Left colon (tissue), 2 donors: Measurements from ENCODE around the gene MED28. TPM values are rescaled to one million over a fixed set of nuclear protein-coding genes. Genes with fewer than 3 reads are reported as not detected.
A peak's percentile ranks its signal among the peaks of the same experiment; 100 is the strongest.
"Not testable (repeated sequence)": the region's sequence is repeated elsewhere in the genome, so short reads cannot be mapped to it uniquely, and the experiment has no call there.

Experiments
- ATAC-seq: fragments of 200-7000 bp; cut with Tn5 transposase; one replicate; pipeline ENCODE4 v1.9.1; 2020; ENCODE audit warnings: mild to moderate bottlenecking, moderate library complexity
- DNase-seq, 2 donors: peaks; one replicate each; pipeline ENCODE4 v3.0.0-alpha.2; 2020
- intact Hi-C, 2 donors: fragments of 100-400 bp; cut with DNase I in 1 of 2; cut with micrococcal nuclease in 1 of 2; formaldehyde crosslinking; loops; one replicate each; pipeline versions ENCODE4 v1.11.2 to v1.14.0; 2022; cut with DNase I, micrococcal nuclease
- long read RNA-seq: library from polyadenylated mRNA; unstranded; transcript quantifications from one replicate; pipeline ENCODE4 v2.0.0, GENCODE V29; 2021
- total RNA-seq, 2 donors: library from RNA; stranded (reverse); fragmentation: NEBNext Ultra II Directional; extraction: Animal tissue kit (Norgen Biotek cat#: 25700); gene quantifications; one replicate each; pipeline ENCODE4 v1.2.1, GENCODE V29; 2021
- donor health status: DM: no; HTN: no; CAD: no.
- donor health status: DM: yes; HTN: yes; CAD: no.

MED28 gene, protein sequence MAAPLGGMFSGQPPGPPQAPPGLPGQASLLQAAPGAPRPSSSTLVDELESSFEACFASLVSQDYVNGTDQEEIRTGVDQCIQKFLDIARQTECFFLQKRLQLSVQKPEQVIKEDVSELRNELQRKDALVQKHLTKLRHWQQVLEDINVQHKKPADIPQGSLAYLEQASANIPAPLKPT
- 10 to 100 TPM; 31.8 to 32.1 TPM for total RNA-seq
- long read RNA-seq, full-length matches to known transcripts: 35 of 38 reads
- long read RNA-seq, partial matches to known transcripts: 0 of 38 reads
- long read RNA-seq, other reads (novel, unspliced or antisense): 3 of 38 reads

- ATAC-seq (peak; percentile 98), DNase-seq (peak; percentile 96 to 98)
- intact Hi-C loops: no loop called here
Measured at GRCh38 chr4:17614416-17615299, at the start of gene MED28. Gene MED28 (plus strand): TSS chr4:17614641. CDS start chr4:17614655, 14 bp downstream.

DNA sequence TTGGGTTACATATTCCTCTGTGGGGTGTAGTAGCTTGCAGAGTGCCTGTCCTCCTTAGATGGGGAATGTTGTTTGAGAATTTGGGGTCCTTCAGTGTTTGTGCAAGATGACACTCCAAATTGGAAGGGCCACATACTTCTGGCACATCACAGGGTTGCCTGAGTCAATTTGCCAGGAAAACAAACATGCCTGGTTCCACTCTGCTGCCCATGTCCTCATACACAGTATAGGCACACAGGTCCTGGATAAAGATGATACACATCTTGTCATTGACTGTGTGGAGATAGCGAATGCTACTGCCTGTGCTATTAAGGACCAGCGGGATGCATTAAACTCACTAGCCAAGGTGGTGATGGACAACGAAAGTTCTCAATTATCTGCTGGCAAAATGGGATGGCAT lies 48.6 kb upstream of the MED28 start:
- intact Hi-C loops: no loop called here
- ATAC-seq: no peak
- DNase-seq: no peak

GRCh38 chr4:17567271-17567670 lies 47.2 kb upstream of the MED28 start:
- ATAC-seq (no peak), DNase-seq (no peak)
- intact Hi-C loops: no loop called here

GRCh38 chr4:17574206-17574605 lies 40.2 kb upstream of the MED28 start:
- DNase-seq (no peak), ATAC-seq (no peak)
- intact Hi-C loops: no loop called here

DNA sequence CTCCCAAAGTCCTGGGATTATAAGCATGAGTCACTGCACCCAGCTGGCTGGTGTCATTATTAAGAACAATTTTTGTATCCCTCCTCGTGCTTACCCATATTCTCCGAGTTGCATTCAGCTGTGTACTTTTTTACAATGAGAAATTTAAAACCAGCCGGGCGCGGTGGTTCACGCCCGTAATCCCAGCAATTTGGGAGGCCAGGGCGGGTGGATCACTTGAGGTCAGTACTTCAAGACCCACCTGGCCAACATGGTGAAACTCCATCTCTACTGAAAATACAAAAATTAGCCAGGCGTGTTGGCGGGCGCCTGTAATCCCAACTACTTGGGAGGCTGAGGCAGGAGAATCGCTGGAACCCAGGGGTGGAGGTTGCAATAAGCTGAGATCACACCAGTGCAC lies 39.3 kb upstream of the MED28 start:
- ATAC-seq, DNase-seq, intact Hi-C loops: not testable (repeated sequence)

- intact Hi-C loops: no loop called here
- ATAC-seq (peak; percentile 95), DNase-seq (peak; percentile 95 to 99)
Measured at GRCh38 chr4:17576932-17577664, 37.3 kb upstream of the MED28 start, which contains the start of gene LAP3. Gene LAP3 (plus strand): TSS chr4:17577198. CDS start chr4:17577466, 268 bp downstream.

GRCh38 chr4:17577665-17578481 lies 36.6 kb upstream of the MED28 start:
- peak; percentile 50 to 66 for DNase-seq
- ATAC-seq: peak; percentile 34
- intact Hi-C loops: no loop called here

GRCh38 chr4:17578482-17578891 lies 36.0 kb upstream of the MED28 start:
- ATAC-seq (no peak), DNase-seq (no peak)

DNA sequence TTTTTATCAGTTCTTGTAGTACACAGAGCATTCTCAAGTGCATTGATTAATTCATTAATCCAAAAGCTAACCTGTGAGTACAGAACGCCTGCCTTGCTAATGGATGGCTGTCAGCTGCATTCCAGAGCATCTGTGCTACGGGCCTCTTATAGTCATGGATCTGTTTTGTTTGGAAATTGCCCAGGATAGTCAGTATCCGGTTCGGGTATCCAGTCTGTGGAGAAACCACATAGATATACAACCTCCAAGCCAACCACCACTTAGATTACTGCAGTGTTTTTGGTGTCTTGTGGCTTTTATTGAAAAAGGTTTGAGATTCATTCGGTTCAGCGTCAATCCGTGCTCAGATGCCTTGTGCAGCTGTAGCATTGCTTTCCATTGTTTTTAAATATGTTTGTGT lies 33.5 kb upstream of the MED28 start:
- no peak for DNase-seq
- ATAC-seq: no peak
- intact Hi-C loops: no loop called here

More at GRCh38 chr4:17578482-17578891, 36.0 kb upstream of the MED28 start:
- intact Hi-C loops: no loop called here

- intact Hi-C loops: no loop called here
- ATAC-seq: no peak
- DNase-seq: no peak
Measured at GRCh38 chr4:17583276-17583675, 31.2 kb upstream of the MED28 start.

GRCh38 chr4:17583941-17584340 lies 30.5 kb upstream of the MED28 start:
- no peak for DNase-seq
- intact Hi-C loops: no loop called here
- no peak for ATAC-seq

- ATAC-seq (no peak), DNase-seq (no peak)
- intact Hi-C loops: no loop called here
Measured at GRCh38 chr4:17584521-17585213, 29.8 kb upstream of the MED28 start.

DNA sequence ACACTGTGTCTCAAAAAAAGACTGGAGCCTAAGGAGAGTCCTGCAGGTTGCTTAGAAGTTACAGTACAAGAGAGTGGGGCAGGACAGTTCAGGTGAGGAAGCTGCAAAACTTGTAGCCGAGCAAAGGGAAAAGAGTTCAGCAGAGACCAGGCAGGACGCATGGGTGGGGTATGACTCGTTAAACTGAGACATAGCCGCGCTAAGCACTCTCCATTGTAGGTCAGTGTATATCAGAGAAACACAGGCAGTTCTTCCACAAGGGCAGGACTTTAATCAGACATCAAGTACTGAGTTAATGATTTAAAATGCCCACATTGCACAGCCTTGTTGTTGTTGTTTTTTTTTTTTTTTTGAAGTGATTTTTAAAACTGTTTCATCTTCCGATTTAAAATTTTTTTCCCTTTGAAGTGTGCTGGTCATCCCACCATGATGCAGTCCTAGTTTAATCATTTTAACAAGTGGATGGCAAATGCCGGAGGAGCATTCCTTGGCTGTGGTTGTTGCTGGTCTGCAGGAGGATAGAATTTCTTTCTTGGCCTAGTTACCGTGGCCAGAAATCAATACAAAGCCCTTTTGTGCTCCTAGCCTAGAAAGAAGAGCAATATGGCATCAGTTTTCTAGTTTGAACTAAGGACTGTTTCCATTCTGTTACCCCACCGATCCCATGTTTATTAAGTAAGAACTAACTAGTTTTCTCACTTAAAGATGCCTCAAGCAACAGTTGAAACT lies 27.2 kb upstream of the MED28 start:
- DNase-seq (no peak), ATAC-seq (no peak)
- intact Hi-C loops: no loop called here

DNA sequence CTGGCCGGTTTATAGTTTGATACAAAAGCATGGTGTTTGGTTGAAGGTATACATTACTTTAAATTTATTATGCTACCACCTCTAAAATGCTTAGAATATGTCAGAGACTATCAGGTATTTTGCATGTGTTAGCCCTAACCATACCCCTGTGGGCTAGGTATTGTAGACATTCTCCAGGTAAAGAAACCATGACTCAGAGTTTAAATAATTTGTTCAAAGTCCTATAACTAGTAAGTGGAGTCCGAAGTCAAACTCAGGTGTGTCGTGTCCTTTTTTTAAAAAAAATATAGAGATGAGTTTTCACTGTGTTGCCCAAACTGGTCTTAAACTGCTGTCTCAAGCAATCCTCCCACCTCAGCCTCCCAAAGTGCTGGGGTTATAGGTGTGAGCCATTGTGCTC lies 25.1 kb upstream of the MED28 start:
- DNase-seq: no peak
- no peak for ATAC-seq
- intact Hi-C loops: no loop called here

DNA sequence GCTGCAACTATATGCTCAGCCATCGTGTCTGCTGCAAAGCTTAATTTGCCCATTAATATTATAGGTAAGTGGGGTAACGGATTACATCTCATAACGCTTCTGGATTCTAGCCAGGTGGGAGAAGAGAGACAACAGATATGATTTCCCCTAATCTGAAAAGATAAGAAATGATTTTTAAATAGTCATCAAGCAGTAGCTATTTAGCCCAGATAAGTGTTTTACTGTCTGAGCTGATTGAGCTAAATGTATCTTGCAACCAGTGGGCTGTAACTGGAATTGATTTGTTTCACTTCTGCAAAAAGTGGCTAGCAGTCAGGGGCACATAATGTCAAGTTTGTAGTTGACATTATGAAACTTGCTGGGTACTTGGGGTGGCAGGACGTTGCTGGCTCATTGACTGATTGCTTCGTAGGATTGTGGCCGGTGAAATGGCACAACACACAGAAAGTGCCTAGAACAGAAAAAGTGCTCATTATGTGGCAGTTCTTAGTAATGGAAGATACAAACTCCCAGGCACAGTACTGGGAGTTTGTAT lies 18.9 kb upstream of the MED28 start:
- ATAC-seq (no peak), DNase-seq (no peak)
- intact Hi-C loops: no loop called here

GRCh38 chr4:17597517-17597916 lies 16.9 kb upstream of the MED28 start:
- ATAC-seq: peak; percentile 90
- intact Hi-C loops: no loop called here
- DNase-seq: no peak

DNA sequence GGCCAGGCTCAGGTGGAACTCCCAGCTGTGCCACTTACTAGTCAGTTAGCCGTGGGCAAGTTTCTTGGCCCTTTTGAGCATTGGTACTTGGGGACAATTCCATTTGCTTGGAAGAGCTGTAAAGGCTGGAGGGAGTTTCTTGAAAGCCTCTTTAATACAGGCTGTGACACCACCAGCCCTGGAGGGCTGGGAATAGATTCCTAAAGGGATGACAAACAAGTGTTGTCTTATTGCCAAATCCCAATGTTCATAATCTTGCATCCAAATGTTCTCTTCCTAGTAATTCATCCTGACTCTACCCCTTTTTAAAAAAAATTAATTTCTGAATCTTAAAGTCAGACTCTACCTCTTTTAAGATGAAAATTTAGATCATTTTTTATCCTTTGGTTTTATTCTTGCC lies 14.6 kb upstream of the MED28 start:
- intact Hi-C loops: no loop called here
- ATAC-seq: no peak

More for the DNA sequence above, 14.6 kb upstream of the MED28 start:
- no peak for DNase-seq
